ENCODE data around the gene MYO7A.

- TF ChIP-seq CTCF (optimal IDR thresholded peaks at IDR 0.05 in 1 of 3, IDR thresholded peaks at IDR 0.05 in 1 of 3, conservative IDR thresholded peaks at IDR 0.05 in 1 of 3; ENCODE audit: extremely low read depth in 1 of 3, insufficient read depth in 2 of 3, low read length in 3 of 3): no peak
- no peak for TF ChIP-seq EZH2 (IDR thresholded peaks at IDR 0.05; ENCODE audit: low read length)
These were observed 52.3 kb downstream of the MYO7A start for GRCh38 chr11:77180346-77180745.

All from keratinocyte (primary cell).